Middle frontal gyrus (tissue), 1 donor: ENCODE data around the gene ABCG1.

ENCODE experiments used
- DNase-seq: peaks from one replicate; pipeline ENCODE4 v3.0.0-alpha.2; 2015; ENCODE audit warnings: low spot score; ENCODE audit errors: extremely low spot score

ABCG1 gene

GRCh38 chr21:42304556-42305454 lies 85.9 kb downstream of the ABCG1 start:
- DNase-seq: no peak

GRCh38 chr21:42305707-42306147 lies 86.8 kb downstream of the ABCG1 start:
- no peak for DNase-seq

- no peak for DNase-seq
These were observed 87.6 kb downstream of the ABCG1 start for GRCh38 chr21:42306366-42307035.

GRCh38 chr21:42307106-42307505 lies 88.2 kb downstream of the ABCG1 start:
- no peak for DNase-seq

GRCh38 chr21:42308161-42308913 lies 89.4 kb downstream of the ABCG1 start:
- DNase-seq: no peak

GRCh38 chr21:42308914-42309752 lies 90.2 kb downstream of the ABCG1 start:
- no peak for DNase-seq

GRCh38 chr21:42309753-42310213 lies 90.8 kb downstream of the ABCG1 start:
- no peak for DNase-seq

GRCh38 chr21:42310411-42311001 lies 91.6 kb downstream of the ABCG1 start:
- DNase-seq: no peak

- DNase-seq: no peak
These were observed 92.2 kb downstream of the ABCG1 start for GRCh38 chr21:42311160-42311559.

GRCh38 chr21:42311816-42312625 lies 93.1 kb downstream of the ABCG1 start:
- no peak for DNase-seq

- DNase-seq: no peak
These were observed 93.7 kb downstream of the ABCG1 start for GRCh38 chr21:42312626-42313104.

- DNase-seq: no peak
These were observed 94.6 kb downstream of the ABCG1 start for GRCh38 chr21:42313501-42313969.

- no peak for DNase-seq
These were observed 95.8 kb downstream of the ABCG1 start for GRCh38 chr21:42314616-42315295.

- DNase-seq: no peak
These were observed 96.5 kb downstream of the ABCG1 start, which contains the start of gene TFF3 for GRCh38 chr21:42315296-42315891. Gene TFF3 (minus strand): TSS chr21:42315409. CDS start chr21:42315374, 35 bp downstream.

- DNase-seq: no peak
These were observed 98.0 kb downstream of the ABCG1 start for GRCh38 chr21:42316891-42317290.

GRCh38 chr21:42317341-42317741 lies 98.4 kb downstream of the ABCG1 start:
- no peak for DNase-seq

GRCh38 chr21:42317826-42318746 lies 99.1 kb downstream of the ABCG1 start:
- DNase-seq: no peak
